Vagina (tissue), 2 donors: Measurements from ENCODE around the gene SLC6A1.

Source experiments
- POLR2A ChIP-seq, 2 donors: fragments of 450-650 bp; IDR thresholded peaks; one replicate each; pipeline ENCODE4 v1.6.1; 2017; ENCODE audit warnings: antibody characterized with exemption in 2 of 2, mild to moderate bottlenecking in 2 of 2, moderate library complexity in 2 of 2
- POLR2AphosphoS5 ChIP-seq, 2 donors: sonication (generic); formaldehyde crosslinking; IDR thresholded peaks; one replicate each; pipeline ENCODE4 v1.9.0; 2017; ENCODE audit warnings: antibody characterized with exemption in 2 of 2, mild to moderate bottlenecking in 2 of 2, low read depth in 1 of 2; ENCODE audit not compliant: insufficient read depth in 1 of 2
- TF ChIP-seq, protein P1 (sequence below), 3 experiments: fragments of 450-650 bp in 2 of 3; fragments of 200-600 bp in 1 of 3; sonication (generic) in 1 of 3; IDR thresholded peaks; one replicate each; pipeline ENCODE4 v1.5.1; 2017 to 2019; ENCODE audit warnings: antibody characterized with exemption in 3 of 3, mild to moderate bottlenecking in 2 of 3, moderate library complexity in 2 of 3

DNA sequence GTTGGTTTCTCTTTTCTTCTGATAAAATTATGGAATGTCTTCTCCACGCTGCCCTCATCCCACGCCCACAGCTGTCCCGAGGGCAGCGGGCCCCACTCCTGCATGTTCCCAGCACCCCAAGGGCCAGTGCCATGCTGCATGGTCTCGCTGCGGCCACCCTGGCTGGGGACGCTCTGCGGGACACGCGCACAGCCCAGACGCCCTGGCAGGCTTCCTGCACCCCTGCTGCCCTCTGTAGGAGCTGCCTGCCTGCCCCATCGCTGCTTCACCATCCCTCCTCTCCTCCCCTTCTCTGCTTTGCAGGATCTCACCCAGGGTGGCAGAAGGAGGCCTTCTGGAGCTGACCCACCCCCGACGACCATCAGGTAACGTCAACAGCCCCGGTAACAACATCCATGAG, 22.8 kb downstream of the SLC6A1 start:
- TF ChIP-seq POLR2AphosphoS5 (IDR thresholded peaks at IDR 0.05; ENCODE audit: insufficient read depth in 1 of 2, low read depth in 1 of 2) (no peak), POLR2A (IDR thresholded peaks at IDR 0.05) (no peak)
- TF ChIP-seq, protein P1, sequence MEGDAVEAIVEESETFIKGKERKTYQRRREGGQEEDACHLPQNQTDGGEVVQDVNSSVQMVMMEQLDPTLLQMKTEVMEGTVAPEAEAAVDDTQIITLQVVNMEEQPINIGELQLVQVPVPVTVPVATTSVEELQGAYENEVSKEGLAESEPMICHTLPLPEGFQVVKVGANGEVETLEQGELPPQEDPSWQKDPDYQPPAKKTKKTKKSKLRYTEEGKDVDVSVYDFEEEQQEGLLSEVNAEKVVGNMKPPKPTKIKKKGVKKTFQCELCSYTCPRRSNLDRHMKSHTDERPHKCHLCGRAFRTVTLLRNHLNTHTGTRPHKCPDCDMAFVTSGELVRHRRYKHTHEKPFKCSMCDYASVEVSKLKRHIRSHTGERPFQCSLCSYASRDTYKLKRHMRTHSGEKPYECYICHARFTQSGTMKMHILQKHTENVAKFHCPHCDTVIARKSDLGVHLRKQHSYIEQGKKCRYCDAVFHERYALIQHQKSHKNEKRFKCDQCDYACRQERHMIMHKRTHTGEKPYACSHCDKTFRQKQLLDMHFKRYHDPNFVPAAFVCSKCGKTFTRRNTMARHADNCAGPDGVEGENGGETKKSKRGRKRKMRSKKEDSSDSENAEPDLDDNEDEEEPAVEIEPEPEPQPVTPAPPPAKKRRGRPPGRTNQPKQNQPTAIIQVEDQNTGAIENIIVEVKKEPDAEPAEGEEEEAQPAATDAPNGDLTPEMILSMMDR (IDR thresholded peaks at IDR 0.05), result no peak
